ENCODE measurements around the gene PLXNB3.
A peak's percentile ranks its signal among the peaks of the same experiment; 100 is the strongest.

PLXNB3 gene

GRCh38 chrX:153818571-153819383 lies 54.7 kb downstream of the PLXNB3 start (continued):
- TF ChIP-seq PRDM10 (tag by site-specific recombination; IDR thresholded peaks at IDR 0.05) (no peak), PBX3 (CRISPR knock-in tag; IDR thresholded peaks at IDR 0.05) (0 out of 2 replicates have a peak, but pooled peaks have one; percentile 17), ZNF37A (tag by site-specific recombination; IDR thresholded peaks at IDR 0.05) (no peak), ZNF174 (tag by site-specific recombination; IDR thresholded peaks at IDR 0.05) (no peak), ZNF623 (tag by site-specific recombination; IDR thresholded peaks at IDR 0.05) (no peak), ZNF701 (tag by site-specific recombination; IDR thresholded peaks at IDR 0.05) (no peak), ZNF133 (tag by site-specific recombination; IDR thresholded peaks at IDR 0.05) (no peak), ZNF654 (tag by site-specific recombination; IDR thresholded peaks at IDR 0.05; ENCODE audit: low read depth) (no peak), PRDM4 (tag by site-specific recombination; IDR thresholded peaks at IDR 0.05) (no peak), ZBTB26 (tag by site-specific recombination; optimal IDR thresholded peaks at IDR 0.05) (peak; percentile 60), PRDM6 (tag by site-specific recombination; IDR thresholded peaks at IDR 0.05) (no peak), ELK4 (IDR thresholded peaks at IDR 0.05; ENCODE audit: borderline replicate concordance, low read depth, low read length) (no peak), ZNF514 (tag by site-specific recombination; IDR thresholded peaks at IDR 0.05) (no peak), KLF17 (tag by site-specific recombination; IDR thresholded peaks at IDR 0.05) (peak; percentile 83), GLI2 (tag by site-specific recombination; IDR thresholded peaks at IDR 0.05; ENCODE audit: borderline replicate concordance, low read depth) (no peak), ZNF148 (tag by site-specific recombination; IDR thresholded peaks at IDR 0.05; ENCODE audit: borderline replicate concordance) (no peak), ZNF214 (tag by site-specific recombination; IDR thresholded peaks at IDR 0.05; ENCODE audit: borderline replicate concordance) (no peak), ZNF132 (tag by site-specific recombination; IDR thresholded peaks at IDR 0.05; ENCODE audit: borderline replicate concordance) (no peak), ZNF423 (tag by site-specific recombination; IDR thresholded peaks at IDR 0.05) (peak; percentile 73; the same call in 1 of the 2 replicates), ZNF169 (tag by site-specific recombination; IDR thresholded peaks at IDR 0.05) (no peak), ZNF596 (tag by site-specific recombination; IDR thresholded peaks at IDR 0.05) (no peak)
